K562 (cell line): Measurements from ENCODE around the gene PLCL1. TPM values are rescaled to one million over a fixed set of nuclear protein-coding genes. Genes with fewer than 3 reads are reported as not detected.

ENCODE experiments used
- ATAC-seq: fragments of 200-7000 bp; cut with Tn5 transposase; 3 replicates; pipeline ENCODE4 v1.9.1; 2020; ENCODE audit warnings: moderate library complexity
- BruUV-seq: library from RNA; stranded (reverse); fragments of 400-500 nt; replicated peaks from 2 replicates; lab custom pipeline; 2021; lab: Mats Ljungman, UMichigan
- CTCF ChIA-PET: fragments of 300-600 bp; formaldehyde crosslinking; extraction: SDS; loops from one replicate; lab custom pipeline; 2021; ENCODE audit warnings: low intra/inter-chr PET ratio; lab: Yijun Ruan, JAX
- POLR2A ChIA-PET: fragments of 300-600, 350-650 bp; sonication (Branson Sonifier 250); formaldehyde crosslinking; extraction: SDS; loops from one replicate; lab custom pipeline; 2021; ENCODE audit warnings: antibody characterized with exemption, inconsistent platforms; lab: Yijun Ruan, JAX
- DNase-seq, 4 experiments: peaks; one replicate each; pipeline versions ENCODE4 v3.0.0 to v3.0.0-alpha.2; 2011 to 2018; ENCODE audit warnings: low spot score in 3 of 4, mixed read lengths in 3 of 4; ENCODE audit errors: extremely low read depth in 1 of 4
- FAIRE-seq: peaks from 2 replicates; lab custom pipeline; 2011; peaks lifted over from hg19 to GRCh38; lab: Jason Lieb, UNC
- H2AFZ ChIP-seq: 2 replicates; pipeline ENCODE4 v1.6.0; 2011; ENCODE audit warnings: low read depth, low read length, control low read depth, inconsistent platforms
- H3K27ac ChIP-seq: fragments of 200-600 bp; 3 replicates; pipeline ENCODE4 v1.8.0; 2011; ENCODE audit warnings: low read depth, mild to moderate bottlenecking, control low read depth, inconsistent platforms, low read length, moderate library complexity, mixed read lengths; ENCODE audit errors: extremely low read depth
- H3K27me3 ChIP-seq, 2 experiments: fragments of 300-600 bp in 1 of 2; 2 replicates in 1 of 2; 3 replicates in 1 of 2; pipeline versions ENCODE4 v1.6.0 to v1.8.0; 2011; ENCODE audit warnings: inconsistent platforms in 2 of 2, low read length in 2 of 2, mild to moderate bottlenecking in 1 of 2, mixed read lengths in 1 of 2, moderate library complexity in 1 of 2; ENCODE audit not compliant: control insufficient read depth in 2 of 2, insufficient read depth in 2 of 2
- H3K36me3 ChIP-seq: fragments of 300-600 bp; 3 replicates; pipeline ENCODE4 v1.8.0; 2011; ENCODE audit warnings: mild to moderate bottlenecking, low read length, inconsistent platforms; ENCODE audit not compliant: control insufficient read depth, insufficient read depth
- H3K4me1 ChIP-seq, 2 experiments: fragments of 200-600 bp in 1 of 2; replicated peaks in 1 of 2; 2 replicates in 1 of 2; 3 replicates in 1 of 2; pipeline versions ENCODE4 v1.5.1 to v1.8.0; 2011; ENCODE audit warnings: inconsistent platforms in 2 of 2, low read length in 2 of 2, mild to moderate bottlenecking in 1 of 2, mixed read lengths in 1 of 2, moderate library complexity in 1 of 2; ENCODE audit not compliant: control insufficient read depth in 2 of 2, insufficient read depth in 2 of 2
- H3K4me2 ChIP-seq: 2 replicates; pipeline ENCODE4 v1.6.1; 2011; ENCODE audit warnings: low read length, control low read depth, inconsistent platforms, mixed read lengths; ENCODE audit not compliant: insufficient read depth
- H3K4me3 ChIP-seq: fragments of 200-600 bp; sonication (generic), shearing (Covaris generic); 2 replicates; pipeline ENCODE4 v1.5.1; 2016; ENCODE audit warnings: control low read depth, inconsistent platforms
- H3K79me2 ChIP-seq: fragments of 200-600 bp; 3 replicates; pipeline ENCODE4 v1.8.0; 2011; ENCODE audit warnings: low read length, inconsistent platforms; ENCODE audit not compliant: control insufficient read depth, insufficient read depth
- H3K9ac ChIP-seq, 2 experiments: 2 replicates each; pipeline versions ENCODE4 v1.6.0 to v1.6.1; 2011; ENCODE audit warnings: low read depth in 2 of 2, low read length in 2 of 2, control low read depth in 1 of 2, inconsistent platforms in 1 of 2, mild to moderate bottlenecking in 1 of 2, mixed read lengths in 1 of 2; ENCODE audit not compliant: insufficient read depth in 1 of 2
- H3K9me1 ChIP-seq: one replicate; pipeline ENCODE4 v1.6.0; 2011; ENCODE audit warnings: inconsistent platforms, mild to moderate bottlenecking, low read length, moderate library complexity; ENCODE audit not compliant: control insufficient read depth, insufficient read depth
- H3K9me3 ChIP-seq: replicated peaks from 2 replicates; pipeline ENCODE4 v1.5.1; 2011; ENCODE audit warnings: low read depth, low read length, inconsistent platforms; ENCODE audit not compliant: control insufficient read depth, insufficient read depth
- H4K20me1 ChIP-seq: replicated peaks from 2 replicates; pipeline ENCODE4 v1.6.1; 2011; ENCODE audit warnings: low read length, inconsistent platforms, mixed read lengths; ENCODE audit not compliant: control insufficient read depth, insufficient read depth
- NCOA6 ChIP-seq: fragments of 450-650 bp; IDR thresholded peaks from 2 replicates; pipeline ENCODE4 v1.6.1; 2017; ENCODE audit warnings: mild to moderate bottlenecking
- POU5F1 ChIP-seq: fragments of 150-350 bp; IDR thresholded peaks from 2 replicates; pipeline ENCODE4 v1.6.1; 2014; ENCODE audit warnings: borderline replicate concordance, low read length, low read depth, mild to moderate bottlenecking; ENCODE audit not compliant: partially characterized antibody
- STAT5B ChIP-seq: fragments of 250-450 bp; sonication (Bioruptor Pico); IDR thresholded peaks from 2 replicates; pipeline ENCODE4 v1.8.0; 2021; ENCODE audit warnings: mild to moderate bottlenecking, inconsistent platforms
- TFAM ChIP-seq: fragments of 250-450 bp; sonication (Bioruptor Pico); conservative IDR thresholded peaks from 2 replicates; pipeline ENCODE4 v1.5.0; 2021; ENCODE audit warnings: mild to moderate bottlenecking, moderate library complexity
- ZNF184 ChIP-seq: sonication (generic); formaldehyde crosslinking; IDR thresholded peaks from 2 replicates; pipeline ENCODE4 v1.5.0; 2020; ENCODE audit warnings: missing genetic modification reagents
- ZNF436 ChIP-seq: fragments of 250-450, 450-650 bp; sonication (Bioruptor Pico); formaldehyde crosslinking; IDR thresholded peaks from 2 replicates; pipeline ENCODE4 v1.7.0; 2020; ENCODE audit warnings: mild to moderate bottlenecking
- ZNF699 ChIP-seq: fragments of 250-450 bp; sonication (Bioruptor Pico); IDR thresholded peaks from 2 replicates; pipeline ENCODE4 v1.8.0; 2021; ENCODE audit warnings: mild to moderate bottlenecking, moderate library complexity; ENCODE audit not compliant: insufficient replicate concordance
- WGBS: fragments of 100-300 bp; shearing (Covaris generic); methylation state at CpG from one replicate; pipeline ENCODE4 v1.1.6; 2016; ENCODE audit warnings: low coverage, mixed read lengths; ENCODE audit not compliant: insufficient coverage; ENCODE audit errors: missing lambda C conversion rate; 5-methylcytosine and 5-hydroxymethylcytosine counted together
- in situ Hi-C: fragments of 300-500 bp; cut with MboI; formaldehyde crosslinking; loops from 4 replicates; pipeline ENCODE4 v1.15.0; 2018; ENCODE audit warnings: inconsistent platforms, mixed read lengths
- intact Hi-C: fragments of 100-400 bp; cut with micrococcal nuclease; formaldehyde crosslinking; loops from 2 replicates; pipeline ENCODE4 v1.14.2; 2022
- polyA plus RNA-seq, 8 experiments: library from polyadenylated mRNA; depleted of rRNA in 4 of 8; stranded (reverse) in 5 of 8; unstranded in 3 of 8; fragments of >200 nt; fragmentation: Nextera tagmentation in 2 of 8; fragmentation: Illumina TruSeq in 1 of 8; extraction: Ambion mirVana in 2 of 8; extraction: Trizol in 1 of 8; gene quantifications; 2 replicates each; pipeline versions ENCODE4 v1.2.1 to v1.2.3, GENCODE V29; 2011 to 2014; ENCODE audit warnings: inconsistent platforms in 1 of 8, missing spikeins in 1 of 8
- total RNA-seq, 7 experiments: library from RNA; depleted of rRNA in 6 of 7; stranded (reverse); fragments of >200 nt in 6 of 7; fragmentation: Illumina TruSeq in 2 of 7; extraction: Trizol in 2 of 7; gene quantifications; 2 replicates each; pipeline versions ENCODE4 v1.2.1 to v1.2.3, GENCODE V29; 2011 to 2021; ENCODE audit warnings: low replicate concordance in 1 of 7
- TF ChIP-seq, protein P1 (sequence below): sonication (generic); formaldehyde crosslinking; IDR thresholded peaks from 2 replicates; pipeline ENCODE4 v1.8.0; 2022; ENCODE audit warnings: mild to moderate bottlenecking, missing genetic modification reagents
- TF ChIP-seq, protein P2 (sequence below): fragments of 250-450 bp; sonication (Bioruptor Pico); IDR thresholded peaks from 2 replicates; pipeline ENCODE4 v1.5.0; 2021; ENCODE audit warnings: mild to moderate bottlenecking, moderate library complexity

Gene PLCL1
- total and polyA plus RNA-seq, 9 of the 15 experiments (the other 6 are each of a cell fraction or from before 2014, with no cell fraction given), result 2.0 to 17.7 (median 8.6) TPM

DNA sequence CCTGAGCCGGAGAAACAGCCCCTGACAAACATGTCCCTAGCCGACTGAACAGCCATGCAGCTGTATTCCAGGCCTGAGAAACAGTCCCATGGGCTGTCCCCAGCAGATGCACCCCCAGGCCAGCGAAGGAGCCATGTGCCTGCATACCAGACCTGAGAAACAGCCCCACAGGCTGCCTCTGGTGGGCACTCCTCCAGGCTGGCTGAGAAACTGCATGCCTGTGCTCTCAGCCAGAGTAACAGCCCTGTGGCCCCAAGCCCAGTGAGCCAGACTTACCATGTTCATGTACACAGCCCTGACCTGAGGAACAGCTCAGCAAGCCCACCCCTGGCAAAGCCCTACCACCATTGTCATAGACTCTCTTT, 44.1 kb upstream of the PLCL1 start:
- intact Hi-C loops, result no loop called here
- no TSS peak for BruUV-seq
- Histone ChIP-seq H3K9ac (no peak overlapping the region), H3K4me2 (no peak overlapping the region), H4K20me1 (no peaks in the 10 kb centered on the region), H2AFZ (no peak overlapping the region), H3K27ac (no peak overlapping the region), H3K36me3 (no peaks in the 10 kb centered on the region), H3K79me2 (no peaks in the 10 kb centered on the region), H3K9me3 (no peaks in the 10 kb centered on the region; the same call in 1 of the 2 replicates), H3K4me3 (no peak overlapping the region), H3K27me3 (no peaks in the 10 kb centered on the region), H3K9me1 (no peaks in the 10 kb centered on the region), H3K4me1 (no peaks in the 10 kb centered on the region)
- no peak for ATAC-seq
- ChIA-PET CTCF (interaction anchor here (0.6 kb wide), 1 partner anchor 1999 kb away, joined by 3 read pairs; no protein-coding TSS in a partner anchor), POLR2A (interaction anchor here (0.6 kb wide), 1 partner anchor 170 kb away, joined by 3 read pairs; no protein-coding TSS in a partner anchor)
- TF ChIP-seq, protein P1, sequence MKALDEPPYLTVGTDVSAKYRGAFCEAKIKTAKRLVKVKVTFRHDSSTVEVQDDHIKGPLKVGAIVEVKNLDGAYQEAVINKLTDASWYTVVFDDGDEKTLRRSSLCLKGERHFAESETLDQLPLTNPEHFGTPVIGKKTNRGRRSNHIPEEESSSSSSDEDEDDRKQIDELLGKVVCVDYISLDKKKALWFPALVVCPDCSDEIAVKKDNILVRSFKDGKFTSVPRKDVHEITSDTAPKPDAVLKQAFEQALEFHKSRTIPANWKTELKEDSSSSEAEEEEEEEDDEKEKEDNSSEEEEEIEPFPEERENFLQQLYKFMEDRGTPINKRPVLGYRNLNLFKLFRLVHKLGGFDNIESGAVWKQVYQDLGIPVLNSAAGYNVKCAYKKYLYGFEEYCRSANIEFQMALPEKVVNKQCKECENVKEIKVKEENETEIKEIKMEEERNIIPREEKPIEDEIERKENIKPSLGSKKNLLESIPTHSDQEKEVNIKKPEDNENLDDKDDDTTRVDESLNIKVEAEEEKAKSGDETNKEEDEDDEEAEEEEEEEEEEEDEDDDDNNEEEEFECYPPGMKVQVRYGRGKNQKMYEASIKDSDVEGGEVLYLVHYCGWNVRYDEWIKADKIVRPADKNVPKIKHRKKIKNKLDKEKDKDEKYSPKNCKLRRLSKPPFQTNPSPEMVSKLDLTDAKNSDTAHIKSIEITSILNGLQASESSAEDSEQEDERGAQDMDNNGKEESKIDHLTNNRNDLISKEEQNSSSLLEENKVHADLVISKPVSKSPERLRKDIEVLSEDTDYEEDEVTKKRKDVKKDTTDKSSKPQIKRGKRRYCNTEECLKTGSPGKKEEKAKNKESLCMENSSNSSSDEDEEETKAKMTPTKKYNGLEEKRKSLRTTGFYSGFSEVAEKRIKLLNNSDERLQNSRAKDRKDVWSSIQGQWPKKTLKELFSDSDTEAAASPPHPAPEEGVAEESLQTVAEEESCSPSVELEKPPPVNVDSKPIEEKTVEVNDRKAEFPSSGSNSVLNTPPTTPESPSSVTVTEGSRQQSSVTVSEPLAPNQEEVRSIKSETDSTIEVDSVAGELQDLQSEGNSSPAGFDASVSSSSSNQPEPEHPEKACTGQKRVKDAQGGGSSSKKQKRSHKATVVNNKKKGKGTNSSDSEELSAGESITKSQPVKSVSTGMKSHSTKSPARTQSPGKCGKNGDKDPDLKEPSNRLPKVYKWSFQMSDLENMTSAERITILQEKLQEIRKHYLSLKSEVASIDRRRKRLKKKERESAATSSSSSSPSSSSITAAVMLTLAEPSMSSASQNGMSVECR (CRISPR knock-in tag), result no peak
- no peak for TF ChIP-seq STAT5B (CRISPR knock-in tag)
- TF ChIP-seq ZNF699 (CRISPR knock-in tag), result no peak
- no peak for TF ChIP-seq NCOA6
- TF ChIP-seq ZNF184 (CRISPR knock-in tag), result no peak
- TF ChIP-seq, protein P2, sequence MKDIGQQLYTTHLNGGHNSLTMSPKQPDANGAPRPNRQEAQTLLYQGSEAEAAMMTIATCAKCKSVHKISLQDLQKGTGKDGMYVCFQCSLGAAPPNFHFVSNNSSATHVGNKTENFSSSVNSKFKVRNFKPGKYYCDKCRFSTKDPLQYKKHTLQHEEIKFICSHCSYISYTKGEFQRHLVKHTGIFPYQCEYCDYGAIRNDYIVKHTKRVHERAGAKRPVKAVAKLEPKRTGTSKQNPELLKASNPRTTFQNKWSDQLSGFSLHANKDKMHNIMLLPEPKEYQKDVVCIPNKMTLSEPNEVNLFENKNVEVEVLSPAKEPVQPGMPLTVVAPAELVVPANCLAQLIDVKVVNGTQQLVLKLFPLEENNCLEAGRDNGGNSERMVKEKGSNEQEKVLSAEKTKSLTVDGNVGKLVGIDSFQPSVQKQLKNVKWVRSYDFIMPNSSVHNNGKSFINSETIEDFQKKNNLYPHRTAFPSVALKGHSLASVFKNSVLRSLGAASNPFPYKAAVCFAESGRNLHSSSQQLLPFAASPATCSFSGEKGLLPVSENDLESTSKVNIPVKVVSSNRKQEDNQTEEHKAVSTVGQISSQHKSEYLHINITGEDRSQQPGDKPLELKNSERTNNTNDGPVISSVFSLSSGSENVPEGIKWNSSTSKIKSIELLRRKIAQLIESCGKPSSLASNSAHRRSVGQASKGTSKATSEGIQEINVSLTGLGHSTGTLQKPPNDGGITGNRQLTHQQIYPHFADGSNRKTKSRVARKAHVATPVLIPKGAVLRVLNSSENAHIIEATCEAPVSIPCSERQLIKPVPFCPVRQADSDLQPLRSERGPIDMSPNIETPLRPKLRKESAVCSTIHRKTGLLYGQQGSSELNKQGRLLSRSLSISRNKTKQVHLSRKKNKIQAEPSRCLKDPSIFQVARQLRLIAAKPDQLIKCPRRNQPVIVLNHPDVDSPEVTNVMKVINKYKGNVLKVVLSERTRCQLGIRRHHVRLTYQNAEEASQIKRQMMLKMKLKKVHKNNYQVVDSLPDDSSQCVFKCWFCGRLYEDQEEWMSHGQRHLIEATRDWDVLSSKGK (CRISPR knock-in tag), result no peak
- TF ChIP-seq ZNF436 (CRISPR knock-in tag), result no peak
- TF ChIP-seq POU5F1, result no peak
- no peak for TF ChIP-seq TFAM (CRISPR knock-in tag)
- DNase-seq, result no peak
- no peak for FAIRE-seq
- WGBS, result 21% methylated on average over 3 of the region's 3 CpGs
- in situ Hi-C loops, result loop anchor here (25.0 kb wide), 1 partner anchor 373 kb away; no protein-coding TSS in a partner anchor
